Measurements from ENCODE around the gene FOXRED2.

- TF ChIP-seq POLR2A (IDR thresholded peaks at IDR 0.05) = no peak
- TF ChIP-seq CTCF (IDR thresholded peaks at IDR 0.05) = no peak
- TF ChIP-seq EP300 (IDR thresholded peaks at IDR 0.05) = no peak
These were observed 35.1 kb upstream of the FOXRED2 start for GRCh38 chr22:36541831-36542411.
